HFFc6 (cell line): Measurements from ENCODE around the gene PSMG4. TPM values are rescaled to one million over a fixed set of nuclear protein-coding genes. Genes with fewer than 3 reads are reported as not detected.

Source experiments
- DNase-seq: peaks from one replicate; pipeline ENCODE4 v3.0.0-alpha.2; 2018
- H3K27ac Mint-ChIP-seq: 2 replicates; pipeline ENCODE4 v1.8.0; 2020; ENCODE audit warnings: mild to moderate bottlenecking, mixed read lengths
- H3K27me3 Mint-ChIP-seq: 2 replicates; pipeline ENCODE4 v1.8.0; 2021; ENCODE audit warnings: mild to moderate bottlenecking, moderate library complexity, mixed read lengths; ENCODE audit not compliant: insufficient read depth
- H3K36me3 Mint-ChIP-seq: 2 replicates; pipeline ENCODE4 v1.8.0; 2021; ENCODE audit warnings: low read depth, mixed read lengths
- H3K4me1 Mint-ChIP-seq: 2 replicates; pipeline ENCODE4 v1.8.0; 2020; ENCODE audit warnings: low read depth, mixed read lengths
- H3K4me3 Mint-ChIP-seq: 2 replicates; pipeline ENCODE4 v1.8.0; 2020; ENCODE audit warnings: mild to moderate bottlenecking, moderate library complexity, mixed read lengths
- H3K9me3 Mint-ChIP-seq: 2 replicates; pipeline ENCODE4 v1.8.0; 2020; ENCODE audit warnings: mild to moderate bottlenecking, mixed read lengths
- CTCF ChIP-seq: fragments of 200-600 bp; sonication (generic); IDR thresholded peaks from 2 replicates; pipeline ENCODE4 v1.5.0; 2021; ENCODE audit warnings: antibody characterized with exemption, mild to moderate bottlenecking
- total RNA-seq, 6 experiments: library from RNA; stranded (reverse); fragmentation: NEBNext Ultra II Directional; extraction: Animal tissue kit (Norgen Biotek cat#: 25700); gene quantifications; 2 replicates in 1 of 6; 3 replicates in 5 of 6; pipeline ENCODE4 v1.2.3, GENCODE V29; 2021

Gene PSMG4
- total RNA-seq, 6 experiments from 2014 or later = 14.9 to 20.1 (median 17.6) TPM

- no peak overlapping the region for H3K27ac Mint-ChIP-seq
- DNase-seq = no peak
- H3K4me3 Mint-ChIP-seq = peak overlapping the region; percentile 54; the same call in 1 of the 2 replicates
- no peaks in the 10 kb centered on the region for H3K36me3 Mint-ChIP-seq
- H3K27me3 Mint-ChIP-seq = peaks cover 54% of the 10 kb centered on the region
- H3K4me1 Mint-ChIP-seq = peaks cover 37% of the 10 kb centered on the region
- no peak for TF ChIP-seq CTCF
- H3K9me3 Mint-ChIP-seq = no peaks in the 10 kb centered on the region
These were observed 29.8 kb upstream of the PSMG4 start for GRCh38 chr6:3228771-3229565.

GRCh38 chr6:3229566-3230178 lies 29.1 kb upstream of the PSMG4 start:
- H3K27me3 Mint-ChIP-seq = peaks cover 55% of the 10 kb centered on the region
- peaks cover 37% of the 10 kb centered on the region for H3K4me1 Mint-ChIP-seq
- TF ChIP-seq CTCF = no peak
- H3K4me3 Mint-ChIP-seq = no peak overlapping the region; the same call in 1 of the 2 replicates
- no peak overlapping the region for H3K27ac Mint-ChIP-seq
- no peaks in the 10 kb centered on the region for H3K36me3 Mint-ChIP-seq
- no peak for DNase-seq
- no peaks in the 10 kb centered on the region for H3K9me3 Mint-ChIP-seq

GRCh38 chr6:3230256-3230882 lies 28.4 kb upstream of the PSMG4 start:
- Mint-ChIP-seq H3K4me3 (peak overlapping the region; percentile 88), H3K36me3 (no peaks in the 10 kb centered on the region), H3K4me1 (peaks cover 37% of the 10 kb centered on the region), H3K27me3 (peaks cover 60% of the 10 kb centered on the region), H3K9me3 (no peaks in the 10 kb centered on the region), H3K27ac (no peak overlapping the region)
- DNase-seq = no peak
- TF ChIP-seq CTCF = no peak

- peak overlapping the region; percentile 62 for H3K27ac Mint-ChIP-seq
- no peak for TF ChIP-seq CTCF
- H3K36me3 Mint-ChIP-seq = no peaks in the 10 kb centered on the region
- H3K9me3 Mint-ChIP-seq = no peaks in the 10 kb centered on the region
- DNase-seq = peak; percentile 38
- H3K4me3 Mint-ChIP-seq = peak overlapping the region; percentile 88
- peaks cover 37% of the 10 kb centered on the region for H3K4me1 Mint-ChIP-seq
- peaks cover 62% of the 10 kb centered on the region for H3K27me3 Mint-ChIP-seq
These were observed 27.9 kb upstream of the PSMG4 start for GRCh38 chr6:3230900-3231246.

GRCh38 chr6:3231247-3232016 lies 27.3 kb upstream of the PSMG4 start:
- no peak for TF ChIP-seq CTCF
- Mint-ChIP-seq H3K27ac (peak overlapping the region; percentile 62), H3K9me3 (no peaks in the 10 kb centered on the region), H3K4me3 (peak overlapping the region; percentile 88), H3K27me3 (peaks cover 60% of the 10 kb centered on the region), H3K36me3 (no peaks in the 10 kb centered on the region), H3K4me1 (peaks cover 37% of the 10 kb centered on the region)
- peak; percentile 68 for DNase-seq
